Measurements from ENCODE around the gene LRMDA. TPM values are rescaled to one million over a fixed set of nuclear protein-coding genes. Genes with fewer than 3 reads are reported as not detected.
"Not testable (repeated sequence)": the region's sequence is repeated elsewhere in the genome, so short reads cannot be mapped to it uniquely, and the experiment has no call there.

The LRMDA gene
- total RNA-seq, 1 donor from 2014 or later: not detected

GRCh38 chr10:75502389-75502788, 71.0 kb downstream of the LRMDA start:
- no peak for DNase-seq (ENCODE audit: low read depth)

GRCh38 chr10:75502838-75503237, 71.4 kb downstream of the LRMDA start:
- no peak for DNase-seq (ENCODE audit: low read depth)

- DNase-seq (ENCODE audit: low read depth): no peak
Measured at GRCh38 chr10:75505293-75505692, 73.9 kb downstream of the LRMDA start.

- no peak for DNase-seq (ENCODE audit: low read depth)
Measured at GRCh38 chr10:75505840-75506506, 74.5 kb downstream of the LRMDA start.

DNA sequence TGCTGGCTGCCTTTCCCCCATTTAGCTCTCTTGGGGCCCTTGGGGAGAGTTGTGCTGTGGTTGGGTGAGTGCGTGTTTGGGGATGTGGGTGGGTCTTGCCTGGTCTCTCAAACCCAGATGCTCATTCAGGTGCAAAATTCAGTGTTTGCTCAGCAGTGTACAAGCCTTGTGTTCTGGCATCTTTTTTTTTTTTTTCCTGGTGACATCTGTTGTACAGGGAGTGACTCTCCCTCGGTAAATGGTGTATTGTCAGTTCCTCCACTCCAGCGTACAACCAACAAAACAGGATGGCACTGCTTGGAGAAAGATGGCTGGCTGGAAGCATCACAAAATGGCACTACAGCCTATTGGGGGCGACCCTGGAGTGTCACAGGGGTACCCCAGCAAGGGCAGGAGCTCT, 75.5 kb downstream of the LRMDA start:
- no peak for DNase-seq (ENCODE audit: low read depth)

GRCh38 chr10:75507469-75507868, 76.0 kb downstream of the LRMDA start:
- DNase-seq (ENCODE audit: low read depth): no peak

DNA sequence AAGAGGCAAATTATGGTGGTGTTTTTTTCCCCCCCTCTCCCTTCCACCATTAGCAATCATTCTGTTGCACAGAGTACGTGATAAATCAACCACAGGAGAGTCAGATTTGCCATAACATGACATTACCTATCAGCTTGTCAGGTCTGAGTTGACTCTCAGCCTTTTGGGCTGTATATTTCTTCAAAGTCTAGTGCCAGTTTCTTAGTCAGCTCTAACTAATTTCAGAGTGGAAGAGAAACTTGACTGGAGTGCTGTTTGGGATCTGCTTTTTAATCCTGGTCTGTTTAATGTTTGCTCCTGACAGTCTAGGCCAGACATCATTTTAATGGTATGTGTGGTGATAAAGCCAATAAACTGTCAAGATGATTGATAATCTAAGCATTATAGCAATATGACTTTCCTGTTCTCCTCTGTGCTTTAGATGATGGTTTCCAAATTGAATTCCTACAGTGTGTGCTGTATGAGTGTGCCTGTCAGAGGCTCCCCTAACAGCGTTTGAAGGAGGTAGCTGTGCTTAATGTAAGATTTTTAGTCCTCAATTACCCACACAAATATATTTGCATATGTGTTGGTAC, 76.9 kb downstream of the LRMDA start:
- no peak for DNase-seq (ENCODE audit: low read depth)

DNA sequence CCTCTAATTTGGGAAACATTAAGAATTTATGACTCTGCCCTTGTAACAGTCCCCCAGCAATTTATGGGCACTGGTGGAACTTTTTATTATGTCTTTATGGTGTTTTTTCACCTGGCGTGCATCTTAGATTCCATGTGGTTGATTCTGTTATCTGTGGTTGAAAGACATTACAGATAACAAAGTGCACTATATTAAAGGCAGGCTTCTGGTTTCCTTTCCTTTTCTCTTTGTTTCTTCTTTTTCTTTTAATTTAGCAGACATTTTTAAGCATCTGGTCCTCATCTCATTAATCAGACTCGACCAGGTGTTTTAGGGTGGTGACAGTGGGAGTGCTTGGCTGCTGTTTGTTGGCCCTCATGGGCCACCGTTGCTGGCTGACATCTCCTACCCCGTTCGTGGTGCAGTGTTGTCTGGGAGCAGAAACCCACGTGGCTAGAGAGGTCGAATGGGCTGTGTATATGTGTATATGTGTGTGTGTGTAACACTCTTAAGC, 77.4 kb downstream of the LRMDA start:
- no peak for DNase-seq (ENCODE audit: low read depth)

- no peak for DNase-seq (ENCODE audit: low read depth)
Measured at GRCh38 chr10:75509706-75510105, 78.3 kb downstream of the LRMDA start.

DNA sequence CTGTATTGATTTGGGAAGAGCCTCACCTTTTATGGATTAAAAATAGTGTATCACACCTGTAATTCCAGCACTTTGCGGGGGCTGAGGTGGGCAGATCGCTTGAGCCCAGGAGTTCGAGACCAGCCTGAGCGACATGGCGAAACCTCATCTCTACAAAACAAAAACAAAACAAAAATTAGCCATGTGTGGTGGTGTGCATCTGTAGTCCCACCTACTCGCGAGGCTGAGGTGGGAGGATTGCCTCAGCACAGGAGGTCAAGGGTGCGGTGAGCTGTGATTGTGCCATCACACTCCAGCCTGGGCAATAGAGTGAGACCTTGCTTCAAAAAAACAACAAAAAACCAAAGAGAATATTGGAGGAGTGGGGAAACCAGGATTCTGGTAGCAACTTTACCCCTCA, 79.6 kb downstream of the LRMDA start:
- DNase-seq (ENCODE audit: low read depth): no peak

DNA sequence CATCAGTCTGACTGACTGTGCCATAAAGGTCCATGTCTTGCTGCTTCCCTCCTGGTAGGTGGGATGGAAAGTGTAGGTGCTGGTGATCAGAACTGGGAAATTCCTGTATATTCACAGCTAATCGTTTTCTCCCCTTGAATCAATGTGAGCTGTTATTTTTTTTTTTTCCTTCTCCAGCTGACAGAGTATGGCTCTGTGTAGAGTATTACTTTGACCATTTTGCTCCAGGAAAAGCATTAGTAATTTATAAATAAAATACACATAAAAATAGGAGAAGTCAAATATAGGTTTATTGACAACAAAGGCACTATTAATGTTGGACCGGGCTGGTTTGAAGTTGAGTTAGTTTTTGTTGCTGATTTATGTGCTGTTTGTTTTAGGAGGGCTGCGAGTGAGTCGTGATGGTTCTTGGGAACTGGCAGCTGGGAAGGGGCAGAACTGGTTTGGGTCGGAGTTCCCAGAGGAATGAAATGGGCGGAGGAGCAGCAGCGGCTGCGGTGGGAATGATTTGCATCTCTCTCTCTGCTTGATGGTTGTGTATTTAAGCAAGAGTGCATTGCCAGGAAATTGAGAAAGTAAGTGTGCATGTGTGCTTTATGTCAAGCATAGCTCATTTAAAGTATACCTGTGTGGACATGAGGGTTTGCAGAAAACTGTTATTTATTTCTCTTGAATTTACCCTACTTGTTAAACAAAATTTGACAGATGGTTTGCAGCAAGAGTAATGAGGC, 80.9 kb downstream of the LRMDA start:
- DNase-seq (ENCODE audit: low read depth): peak; percentile 31

GRCh38 chr10:75513292-75513885, 82.0 kb downstream of the LRMDA start:
- no peak for DNase-seq (ENCODE audit: low read depth)

DNA sequence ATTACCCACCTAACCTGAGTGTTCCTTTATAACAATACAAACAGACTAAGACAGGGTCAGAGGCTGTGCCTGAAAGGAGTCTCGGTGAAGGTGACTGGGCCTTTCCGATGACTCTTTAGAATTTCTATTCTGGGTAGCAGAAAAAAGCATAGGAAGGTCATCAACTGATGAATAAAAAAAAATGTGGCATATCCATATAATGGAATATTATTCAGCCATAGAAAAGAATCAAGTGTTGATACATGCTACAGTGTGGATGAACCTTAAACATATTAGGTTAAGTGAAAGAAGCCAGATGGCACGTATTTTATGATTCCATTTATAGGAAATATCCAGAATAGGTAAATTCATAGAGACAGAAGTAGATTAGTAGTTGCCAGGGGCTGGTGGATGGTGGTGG, 83.4 kb downstream of the LRMDA start:
- no peak for DNase-seq (ENCODE audit: low read depth)

- not testable (repeated sequence) for DNase-seq (ENCODE audit: low read depth)
Measured at GRCh38 chr10:75516154-75516553, 84.7 kb downstream of the LRMDA start.

- not testable (repeated sequence) for DNase-seq (ENCODE audit: low read depth)
Measured at GRCh38 chr10:75519213-75519612, 87.8 kb downstream of the LRMDA start.

- not testable (repeated sequence) for DNase-seq (ENCODE audit: low read depth)
Measured at GRCh38 chr10:75521194-75521829, 89.9 kb downstream of the LRMDA start.

DNA sequence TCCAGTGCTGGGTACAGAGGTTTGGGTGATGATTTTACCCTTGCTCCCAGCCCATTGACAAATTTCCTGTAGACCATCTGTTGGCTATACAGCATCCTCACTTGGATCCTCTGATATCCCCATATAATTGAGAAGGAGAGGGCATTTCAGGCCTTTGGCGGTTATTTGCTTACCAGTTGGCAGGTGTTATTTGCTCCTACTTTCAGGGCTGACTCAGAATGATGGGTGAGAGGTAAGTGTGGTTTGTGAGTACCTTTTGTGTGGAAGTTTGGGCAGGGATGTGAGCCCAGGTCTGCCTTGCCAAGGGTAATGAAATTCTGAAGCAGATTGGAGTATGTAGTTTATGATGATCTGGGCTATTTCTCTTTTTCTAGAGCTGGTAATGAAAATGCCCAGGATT, 93.6 kb downstream of the LRMDA start:
- no peak for DNase-seq (ENCODE audit: low read depth)

DNA sequence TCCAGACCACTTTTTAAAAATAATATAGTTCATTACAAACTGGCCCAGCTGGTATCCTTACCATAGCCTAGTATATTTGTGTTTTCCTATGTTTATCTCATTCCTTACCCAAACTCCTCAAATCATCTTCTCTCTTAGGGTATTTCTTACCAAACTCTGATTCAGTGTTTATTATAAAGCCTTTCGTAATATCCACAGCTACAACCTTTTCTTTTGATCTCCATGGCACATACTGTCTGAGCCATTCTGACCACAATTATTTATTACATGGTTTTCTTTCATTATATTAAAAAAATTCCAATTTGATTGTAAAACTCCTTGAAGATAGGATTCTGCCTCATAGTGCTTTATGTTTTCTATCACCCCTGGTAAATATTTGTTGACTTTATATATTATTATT, 94.2 kb downstream of the LRMDA start:
- DNase-seq (ENCODE audit: low read depth): no peak

- DNase-seq (ENCODE audit: low read depth): no peak
Measured at GRCh38 chr10:75527542-75527941, 96.1 kb downstream of the LRMDA start.

GRCh38 chr10:75528392-75528791, 97.0 kb downstream of the LRMDA start:
- no peak for DNase-seq (ENCODE audit: low read depth)

DNA sequence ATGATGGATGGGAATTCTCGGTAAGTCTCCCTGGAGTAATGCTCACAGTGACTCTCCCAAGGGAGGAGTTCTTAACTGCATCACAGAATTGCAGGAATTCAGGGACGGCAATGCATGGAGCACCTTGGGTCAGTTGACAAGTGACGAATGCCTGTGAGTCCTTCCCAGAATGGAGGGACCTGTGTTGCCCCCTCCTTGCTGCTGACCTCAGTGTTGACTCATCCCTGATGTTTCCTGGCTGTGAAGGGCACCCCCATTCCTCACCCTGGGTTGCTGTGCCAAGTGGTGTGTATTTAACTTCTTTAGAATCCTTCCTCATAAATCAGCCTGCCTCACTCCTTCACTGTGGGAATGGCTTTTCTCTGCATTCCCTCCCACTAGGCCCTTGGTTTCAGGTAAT, 98.9 kb downstream of the LRMDA start:
- no peak for DNase-seq (ENCODE audit: low read depth)
